ENCODE measurements around the gene ARL13B. TPM values are rescaled to one million over a fixed set of nuclear protein-coding genes. Genes with fewer than 3 reads are reported as not detected.
A peak's percentile ranks its signal among the peaks of the same experiment; 100 is the strongest.

ARL13B gene
- total RNA-seq, 1 experiment from 2014 or later, result 16.5 TPM

DNA sequence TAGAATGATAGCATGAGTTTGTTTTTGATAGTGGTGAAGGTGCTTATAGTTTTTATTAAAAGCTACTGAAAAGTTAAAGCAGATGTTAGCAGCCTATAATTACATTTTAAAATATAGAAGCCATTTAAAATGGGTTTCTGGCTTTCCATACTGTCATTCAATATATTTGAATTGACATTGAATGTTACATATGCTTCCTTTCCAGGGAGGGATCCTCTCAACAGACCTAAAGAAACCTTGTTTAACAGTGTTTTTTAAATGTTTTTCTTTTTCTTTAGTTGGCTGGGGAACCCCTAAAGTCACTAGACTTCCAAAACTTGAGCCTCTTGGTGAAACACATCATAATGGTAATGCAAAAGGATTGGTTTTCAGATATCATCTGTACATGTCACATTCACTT, 70.6 kb downstream of the ARL13B start:
- peaks cover 5% of the 10 kb centered on the region; the same call in 1 of the 2 replicates for H3K36me3 ChIP-seq (ENCODE audit: insufficient read depth, low read length)

DNA sequence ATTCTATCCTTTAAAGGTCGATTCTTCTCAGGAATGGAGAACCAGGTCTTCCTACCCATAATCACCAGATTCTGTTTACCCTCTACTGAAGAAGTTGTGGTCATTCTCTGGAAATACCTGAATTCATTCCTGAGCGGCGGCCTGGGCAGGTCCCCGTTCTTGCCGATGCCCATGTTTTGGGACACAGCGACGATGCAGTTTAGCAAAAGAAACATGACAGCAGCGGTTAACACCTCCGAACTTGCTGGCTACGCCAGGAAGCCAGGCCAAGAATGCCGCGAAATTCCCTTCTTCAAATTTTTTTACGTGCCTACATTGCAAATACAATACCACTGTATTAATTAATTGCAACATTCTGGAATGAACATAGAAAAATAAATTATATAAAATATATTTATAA, 81.3 kb downstream of the ARL13B start:
- Histone ChIP-seq H3K9me2 (replicated peaks; ENCODE audit: insufficient read depth, low read length) (no peaks in the 10 kb centered on the region), H3K27me3 (ENCODE audit: low read length) (no peaks in the 10 kb centered on the region), H4K20me1 (ENCODE audit: insufficient read depth, low read depth, low read length) (no peaks in the 10 kb centered on the region), H3K4me3 (ENCODE audit: low read length) (no peak overlapping the region), H3K79me2 (ENCODE audit: low read length) (peaks cover 42% of the 10 kb centered on the region), H3K9me3 (ENCODE audit: low read length) (no peaks in the 10 kb centered on the region), H3K27ac (ENCODE audit: low read length) (no peak overlapping the region), H3K4me2 (ENCODE audit: low read depth, low read length, poor library complexity, severe bottlenecking) (peak overlapping the region; percentile 96), H3K9ac (ENCODE audit: low read length) (no peak overlapping the region), H2AFZ (ENCODE audit: low read length) (no peak overlapping the region), H3K4me1 (ENCODE audit: low read length) (peaks cover 37% of the 10 kb centered on the region), H3K36me3 (ENCODE audit: insufficient read depth, low read length) (no peaks in the 10 kb centered on the region)
- no peak for DNase-seq

More for the DNA sequence above, 70.6 kb downstream of the ARL13B start:
- H2AFZ ChIP-seq (ENCODE audit: low read length), result no peak overlapping the region
- H3K4me3 ChIP-seq (ENCODE audit: low read length), result no peak overlapping the region
- no peak overlapping the region for H3K4me2 ChIP-seq (ENCODE audit: low read depth, low read length, poor library complexity, severe bottlenecking)
- no peaks in the 10 kb centered on the region for H3K79me2 ChIP-seq (ENCODE audit: low read length)
- no peaks in the 10 kb centered on the region for H3K9me3 ChIP-seq (ENCODE audit: low read length)
- H3K27me3 ChIP-seq (ENCODE audit: low read length), result no peaks in the 10 kb centered on the region
- DNase-seq, result no peak
- peaks cover 5% of the 10 kb centered on the region for H3K4me1 ChIP-seq (ENCODE audit: low read length)
- no peak overlapping the region for H3K9ac ChIP-seq (ENCODE audit: low read length)
- no peaks in the 10 kb centered on the region for H3K9me2 ChIP-seq (replicated peaks; ENCODE audit: insufficient read depth, low read length)
- H3K27ac ChIP-seq (ENCODE audit: low read length), result no peak overlapping the region
- H4K20me1 ChIP-seq (ENCODE audit: insufficient read depth, low read depth, low read length), result no peaks in the 10 kb centered on the region

DNA sequence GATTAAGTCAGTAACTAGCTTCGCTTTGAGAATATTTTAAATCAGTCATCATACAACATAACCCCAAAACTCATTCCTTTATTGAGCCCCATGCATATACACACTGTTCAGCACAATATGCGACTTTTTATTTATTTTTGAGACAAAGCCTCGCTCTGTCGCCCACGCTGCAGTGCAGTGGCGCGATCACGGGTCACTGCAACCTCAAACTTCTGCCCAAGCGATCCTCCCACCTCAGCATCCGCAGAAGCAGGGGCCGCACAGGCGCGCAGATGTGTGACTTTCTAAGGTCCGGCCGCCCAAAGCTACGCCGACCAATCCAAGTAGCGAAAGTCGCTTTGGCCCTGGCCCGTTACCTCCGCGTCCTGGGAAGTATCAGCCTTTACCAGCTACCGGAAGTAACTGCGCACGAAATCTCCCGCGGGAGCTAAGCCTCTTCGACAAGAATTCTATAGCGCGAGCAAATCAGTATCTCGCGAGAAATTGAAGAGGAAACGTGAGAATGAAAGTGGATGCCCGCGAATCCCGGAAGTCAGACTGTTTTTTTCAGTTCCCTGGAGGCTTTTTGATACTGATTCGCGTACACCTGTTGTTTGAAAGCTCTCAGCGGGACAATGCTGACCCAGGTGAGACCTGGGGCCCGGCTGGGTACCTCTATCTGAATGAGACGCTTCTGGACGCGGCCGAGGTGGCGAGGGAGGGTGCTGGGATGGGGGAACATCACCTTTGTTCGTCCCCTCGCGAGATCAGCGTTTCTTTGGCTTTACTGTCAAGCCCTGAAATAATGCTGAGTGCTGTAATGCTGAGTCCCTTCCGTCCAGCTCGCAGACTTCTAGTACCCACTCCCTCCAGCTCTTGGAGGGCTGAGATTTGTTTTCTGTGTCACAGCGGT, 82.8 kb downstream of the ARL13B start, which contains the start of the genes DHFR2 and NSUN3:
Gene DHFR2 (minus strand): TSS at position 404 of the 892 bp plus-strand sequence. CDS start 1,405 bp downstream, outside the sequence.
Gene NSUN3 (plus strand): TSS at position 549 of the 892 bp plus-strand sequence. CDS start 66 bp downstream, at position 615.
- Histone ChIP-seq H3K4me3 (ENCODE audit: low read length) (peak within 1 kb of the TSS; percentile 75), H3K9me3 (ENCODE audit: low read length) (no peaks in the 10 kb centered on the region), H3K9ac (ENCODE audit: low read length) (peak within 1 kb of the TSS; percentile 82), H3K79me2 (ENCODE audit: low read length) (peaks cover 56% of the 10 kb centered on the region), H3K4me2 (ENCODE audit: low read depth, low read length, poor library complexity, severe bottlenecking) (peak within 1 kb of the TSS; percentile 96), H3K27me3 (ENCODE audit: low read length) (no peaks in the 10 kb centered on the region), H4K20me1 (ENCODE audit: insufficient read depth, low read depth, low read length) (no peaks in the 10 kb centered on the region), H3K27ac (ENCODE audit: low read length) (peak within 1 kb of the TSS; percentile 96), H3K9me2 (replicated peaks; ENCODE audit: insufficient read depth, low read length) (no peaks in the 10 kb centered on the region), H3K36me3 (ENCODE audit: insufficient read depth, low read length) (peaks cover 14% of the 10 kb centered on the region), H2AFZ (ENCODE audit: low read length) (peak within 1 kb of the TSS; percentile 52), H3K4me1 (ENCODE audit: low read length) (peaks cover 42% of the 10 kb centered on the region)
- DNase-seq, result peak; percentile 99

DNA sequence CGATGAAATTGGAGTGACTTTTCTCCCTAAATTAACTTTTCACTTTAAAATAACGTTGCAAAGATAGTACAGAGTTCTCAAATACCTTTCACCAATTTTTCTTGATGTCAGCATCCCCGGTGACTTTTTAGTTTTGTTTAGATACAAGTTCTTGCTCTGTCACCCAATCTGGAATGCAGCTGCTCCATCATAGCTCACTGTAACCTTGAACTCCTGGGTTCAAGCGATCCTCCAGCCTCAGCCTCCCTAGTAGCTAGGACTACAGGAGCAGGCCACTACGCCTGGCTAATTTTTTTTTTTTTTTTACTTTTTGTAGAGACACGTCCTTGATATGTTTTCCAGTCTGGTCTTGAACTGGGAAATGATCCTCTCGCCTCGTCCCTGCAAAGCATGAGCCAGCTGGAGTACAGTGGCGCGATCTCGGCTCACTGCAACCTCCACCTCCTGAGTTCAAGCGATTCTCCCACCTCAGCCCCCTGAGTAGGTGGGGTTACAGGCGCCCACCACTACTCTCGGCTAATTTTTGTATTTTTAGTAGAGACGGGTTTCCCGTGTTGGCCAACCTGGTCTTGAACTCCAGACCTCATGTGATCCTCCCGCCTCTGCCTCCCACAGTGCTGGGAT, 83.7 kb downstream of the ARL13B start:
- peak overlapping the region; percentile 96 for H3K27ac ChIP-seq (ENCODE audit: low read length)
- peak overlapping the region; percentile 82 for H3K9ac ChIP-seq (ENCODE audit: low read length)
- H3K4me2 ChIP-seq (ENCODE audit: low read depth, low read length, poor library complexity, severe bottlenecking), result peak overlapping the region; percentile 96
- no peaks in the 10 kb centered on the region for H4K20me1 ChIP-seq (ENCODE audit: insufficient read depth, low read depth, low read length)
- no peaks in the 10 kb centered on the region for H3K9me3 ChIP-seq (ENCODE audit: low read length)
- H3K4me3 ChIP-seq (ENCODE audit: low read length), result peak overlapping the region; percentile 75
- H3K36me3 ChIP-seq (ENCODE audit: insufficient read depth, low read length), result peaks cover 14% of the 10 kb centered on the region
- peak; percentile 60 for DNase-seq
- H3K9me2 ChIP-seq (replicated peaks; ENCODE audit: insufficient read depth, low read length), result no peaks in the 10 kb centered on the region
- H3K27me3 ChIP-seq (ENCODE audit: low read length), result no peaks in the 10 kb centered on the region
- peaks cover 42% of the 10 kb centered on the region for H3K4me1 ChIP-seq (ENCODE audit: low read length)
- H3K79me2 ChIP-seq (ENCODE audit: low read length), result peaks cover 63% of the 10 kb centered on the region
- H2AFZ ChIP-seq (ENCODE audit: low read length), result no peak overlapping the region; the same call in 1 of the 2 replicates

DNA sequence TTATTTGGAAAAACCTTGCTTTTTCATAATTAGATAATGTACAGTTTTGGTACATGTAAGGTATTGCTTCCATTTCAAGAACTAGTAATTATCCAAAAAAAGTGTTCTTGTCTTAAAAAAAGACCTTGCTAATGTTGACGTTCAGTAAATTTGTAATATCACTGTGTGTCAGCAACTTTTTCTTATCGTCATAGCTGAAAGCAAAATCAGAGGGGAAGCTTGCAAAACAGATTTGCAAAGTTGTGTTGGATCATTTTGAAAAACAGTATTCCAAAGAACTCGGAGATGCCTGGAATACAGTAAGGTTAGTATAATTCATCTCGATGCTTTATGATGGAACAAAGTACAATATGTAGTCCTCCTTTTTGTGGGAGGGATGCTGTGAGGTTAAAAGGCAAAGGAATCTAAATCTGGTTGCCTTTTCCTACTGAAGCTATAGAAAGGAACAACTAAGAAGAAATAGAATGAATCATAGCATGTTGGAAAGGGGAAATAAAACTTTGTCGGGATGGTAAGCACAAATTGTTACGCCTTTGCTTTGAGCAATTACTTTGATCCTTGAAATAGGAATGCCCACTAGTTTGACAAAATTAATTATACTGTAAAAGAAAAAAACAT, 84.4 kb downstream of the ARL13B start:
- H3K79me2 ChIP-seq (ENCODE audit: low read length), result peaks cover 70% of the 10 kb centered on the region
- H3K9me2 ChIP-seq (replicated peaks; ENCODE audit: insufficient read depth, low read length), result no peaks in the 10 kb centered on the region
- H3K9ac ChIP-seq (ENCODE audit: low read length), result peak overlapping the region; percentile 82
- H3K27ac ChIP-seq (ENCODE audit: low read length), result no peak overlapping the region
- H3K4me2 ChIP-seq (ENCODE audit: low read depth, low read length, poor library complexity, severe bottlenecking), result peak overlapping the region; percentile 96
- no peaks in the 10 kb centered on the region for H3K9me3 ChIP-seq (ENCODE audit: low read length)
- no peak overlapping the region for H2AFZ ChIP-seq (ENCODE audit: low read length)
- H3K36me3 ChIP-seq (ENCODE audit: insufficient read depth, low read length), result peaks cover 14% of the 10 kb centered on the region
- peak; percentile 52 for DNase-seq
- peaks cover 49% of the 10 kb centered on the region for H3K4me1 ChIP-seq (ENCODE audit: low read length)
- no peaks in the 10 kb centered on the region for H4K20me1 ChIP-seq (ENCODE audit: insufficient read depth, low read depth, low read length)
- no peaks in the 10 kb centered on the region for H3K27me3 ChIP-seq (ENCODE audit: low read length)
- H3K4me3 ChIP-seq (ENCODE audit: low read length), result peak overlapping the region; percentile 75

DNA sequence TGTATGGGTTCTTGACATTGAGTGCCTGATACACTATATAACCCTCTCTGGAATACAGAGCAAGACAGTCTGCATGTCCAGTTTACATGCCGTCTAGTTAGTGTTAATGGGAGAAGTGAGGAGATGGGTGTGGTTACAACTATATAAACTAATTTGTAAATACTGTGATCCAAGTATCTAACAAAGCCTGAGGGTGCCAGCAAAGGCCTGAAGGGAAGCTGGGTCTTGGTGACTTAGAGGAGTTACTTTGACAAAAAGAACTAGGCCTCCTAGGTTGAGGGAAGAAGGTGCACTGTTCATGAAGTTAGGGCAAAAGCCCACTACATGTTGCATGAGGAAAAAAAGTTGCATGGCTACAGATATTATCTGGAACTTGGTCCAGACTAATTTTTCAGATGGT, 85.2 kb downstream of the ARL13B start:
- H3K9me2 ChIP-seq (replicated peaks; ENCODE audit: insufficient read depth, low read length), result no peaks in the 10 kb centered on the region
- H4K20me1 ChIP-seq (ENCODE audit: insufficient read depth, low read depth, low read length), result no peaks in the 10 kb centered on the region
- peak overlapping the region; percentile 59 for H3K27ac ChIP-seq (ENCODE audit: low read length)
- H3K4me2 ChIP-seq (ENCODE audit: low read depth, low read length, poor library complexity, severe bottlenecking), result peak overlapping the region; percentile 96
- peak overlapping the region; percentile 82 for H3K9ac ChIP-seq (ENCODE audit: low read length)
- peak; percentile 53 for DNase-seq
- peaks cover 78% of the 10 kb centered on the region for H3K79me2 ChIP-seq (ENCODE audit: low read length)
- H3K27me3 ChIP-seq (ENCODE audit: low read length), result no peaks in the 10 kb centered on the region
- no peak overlapping the region for H2AFZ ChIP-seq (ENCODE audit: low read length)
- peaks cover 50% of the 10 kb centered on the region for H3K4me1 ChIP-seq (ENCODE audit: low read length)
- peak overlapping the region; percentile 75 for H3K4me3 ChIP-seq (ENCODE audit: low read length)
- peaks cover 14% of the 10 kb centered on the region for H3K36me3 ChIP-seq (ENCODE audit: insufficient read depth, low read length)
- H3K9me3 ChIP-seq (ENCODE audit: low read length), result no peaks in the 10 kb centered on the region

DNA sequence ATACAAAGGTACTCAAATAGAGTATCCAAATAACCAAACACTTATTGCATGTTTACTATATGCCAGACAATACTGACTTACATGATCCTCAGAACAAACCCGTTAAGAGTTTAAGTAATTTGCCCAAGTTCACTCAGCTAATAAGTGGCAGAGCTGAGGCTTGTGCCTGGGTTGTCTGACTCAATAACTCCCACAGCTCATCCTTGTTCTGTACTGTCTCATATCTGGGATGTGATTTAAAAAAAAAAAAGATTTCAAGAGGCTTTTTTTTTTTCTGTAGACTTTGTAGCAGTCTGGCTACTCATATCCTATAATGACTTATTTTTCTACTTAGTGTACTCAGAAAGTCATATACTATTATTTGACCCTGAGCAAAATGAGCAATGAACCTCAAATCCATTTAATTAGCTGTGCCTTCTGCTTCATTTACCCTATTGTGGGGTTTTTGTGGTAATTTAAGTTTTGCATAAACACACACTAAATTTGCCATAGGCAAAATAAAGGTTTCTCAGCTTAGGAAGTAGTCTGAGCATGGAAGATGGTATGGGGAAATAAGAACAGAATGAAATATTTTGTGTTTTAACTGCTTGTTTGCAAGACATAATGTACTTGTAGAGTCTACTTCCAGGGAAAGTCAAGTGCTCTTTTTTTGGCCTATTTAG, 86.0 kb downstream of the ARL13B start:
- H3K79me2 ChIP-seq (ENCODE audit: low read length), result peaks cover 85% of the 10 kb centered on the region
- no peak overlapping the region for H2AFZ ChIP-seq (ENCODE audit: low read length)
- peak overlapping the region; percentile 96 for H3K4me2 ChIP-seq (ENCODE audit: low read depth, low read length, poor library complexity, severe bottlenecking)
- no peaks in the 10 kb centered on the region for H3K9me2 ChIP-seq (replicated peaks; ENCODE audit: insufficient read depth, low read length)
- peak; percentile 59 for DNase-seq
- peak overlapping the region; percentile 75; the same call in 1 of the 2 replicates for H3K4me3 ChIP-seq (ENCODE audit: low read length)
- H3K27me3 ChIP-seq (ENCODE audit: low read length), result no peaks in the 10 kb centered on the region
- peaks cover 14% of the 10 kb centered on the region for H3K36me3 ChIP-seq (ENCODE audit: insufficient read depth, low read length)
- H3K9ac ChIP-seq (ENCODE audit: low read length), result 0 out of 2 replicates have a peak overlapping the region, but pooled peaks have one; percentile 24
- H3K9me3 ChIP-seq (ENCODE audit: low read length), result no peaks in the 10 kb centered on the region
- peak overlapping the region; percentile 59 for H3K27ac ChIP-seq (ENCODE audit: low read length)
- H4K20me1 ChIP-seq (ENCODE audit: insufficient read depth, low read depth, low read length), result no peaks in the 10 kb centered on the region
- peaks cover 50% of the 10 kb centered on the region for H3K4me1 ChIP-seq (ENCODE audit: low read length)

Data from Karpas-422 (cell line).